Stimulated activated effector memory CD8-positive, alpha-beta T cell treated with anti-CD3 and anti-CD28 coated beads, Interleukin-12 subunit alpha, Interleukin-12 subunit beta, amount 100 ng/mL, for 72 hours (primary cell): Measurements from ENCODE around the gene MYOM1.
"Not testable (repeated sequence)": the region's sequence is repeated elsewhere in the genome, so short reads cannot be mapped to it uniquely, and the experiment has no call there.

Source experiments
- ATAC-seq: fragments of 150-1000 bp; cut with Tn5 transposase; 2 replicates; pipeline ENCODE4 v1.10.0; 2021
- DNase-seq, 2 donors: peaks; one replicate each; pipeline ENCODE4 v3.0.0; 2021 to 2022; ENCODE audit warnings: low spot score in 2 of 2
- H3K27ac Mint-ChIP-seq: one replicate; pipeline ENCODE4 v1.8.0; 2022; ENCODE audit warnings: mild to moderate bottlenecking, mixed read lengths
- H3K36me3 Mint-ChIP-seq: one replicate; pipeline ENCODE4 v1.8.0; 2022; ENCODE audit warnings: mild to moderate bottlenecking, mixed read lengths
- H3K4me1 Mint-ChIP-seq: one replicate; pipeline ENCODE4 v1.8.0; 2022; ENCODE audit warnings: mixed read lengths
- H3K4me3 Mint-ChIP-seq: one replicate; pipeline ENCODE4 v1.8.0; 2022; ENCODE audit warnings: mild to moderate bottlenecking, mixed read lengths
- H3K9me3 Mint-ChIP-seq: one replicate; pipeline ENCODE4 v1.8.0; 2022; ENCODE audit warnings: mixed read lengths

MYOM1 gene

GRCh38 chr18:3093624-3094337 lies 126.0 kb downstream of the MYOM1 start:
- H3K4me1 Mint-ChIP-seq, result peaks cover 11% of the 10 kb centered on the region
- ATAC-seq, result no peak
- no peak for DNase-seq
- H3K4me3 Mint-ChIP-seq, result no peak overlapping the region
- no peaks in the 10 kb centered on the region for H3K36me3 Mint-ChIP-seq
- H3K27ac Mint-ChIP-seq, result no peak overlapping the region
- H3K9me3 Mint-ChIP-seq, result no peaks in the 10 kb centered on the region

- Mint-ChIP-seq H3K9me3 (no peaks in the 10 kb centered on the region), H3K4me3 (no peak overlapping the region), H3K27ac (no peak overlapping the region), H3K4me1 (peaks cover 13% of the 10 kb centered on the region), H3K36me3 (no peaks in the 10 kb centered on the region)
- DNase-seq (no peak), ATAC-seq (no peak)
Measured at GRCh38 chr18:3092727-3093126, 127.0 kb downstream of the MYOM1 start.

- H3K9me3 Mint-ChIP-seq, result no peaks in the 10 kb centered on the region
- ATAC-seq (no peak), DNase-seq (no peak)
- H3K4me3 Mint-ChIP-seq, result no peak overlapping the region
- H3K36me3 Mint-ChIP-seq, result no peaks in the 10 kb centered on the region
- H3K27ac Mint-ChIP-seq, result no peak overlapping the region
- peaks cover 6% of the 10 kb centered on the region for H3K4me1 Mint-ChIP-seq
Measured at GRCh38 chr18:3089579-3089978, 130.2 kb downstream of the MYOM1 start.

GRCh38 chr18:3088449-3088848 lies 131.3 kb downstream of the MYOM1 start:
- Mint-ChIP-seq H3K9me3 (no peaks in the 10 kb centered on the region), H3K4me1 (peaks cover 6% of the 10 kb centered on the region), H3K4me3 (no peak overlapping the region), H3K27ac (no peak overlapping the region), H3K36me3 (no peaks in the 10 kb centered on the region)
- DNase-seq (no peak), ATAC-seq (no peak)

- no peak overlapping the region for H3K27ac Mint-ChIP-seq
Measured at GRCh38 chr18:3086871-3087270, 132.9 kb downstream of the MYOM1 start.

GRCh38 chr18:3085612-3086011 lies 134.2 kb downstream of the MYOM1 start:
- ATAC-seq (no peak), DNase-seq (no peak)
- no peaks in the 10 kb centered on the region for H3K9me3 Mint-ChIP-seq
- H3K27ac Mint-ChIP-seq, result no peak overlapping the region
- no peak overlapping the region for H3K4me3 Mint-ChIP-seq
- no peaks in the 10 kb centered on the region for H3K36me3 Mint-ChIP-seq
- H3K4me1 Mint-ChIP-seq, result peaks cover 6% of the 10 kb centered on the region

More at GRCh38 chr18:3086871-3087270, 132.9 kb downstream of the MYOM1 start:
- no peak for ATAC-seq
- no peak overlapping the region for H3K4me3 Mint-ChIP-seq
- H3K9me3 Mint-ChIP-seq, result no peaks in the 10 kb centered on the region
- no peaks in the 10 kb centered on the region for H3K36me3 Mint-ChIP-seq
- DNase-seq, result no peak
- H3K4me1 Mint-ChIP-seq, result peaks cover 6% of the 10 kb centered on the region

- H3K36me3 Mint-ChIP-seq, result no peaks in the 10 kb centered on the region
Measured at GRCh38 chr18:3084206-3084605, 135.6 kb downstream of the MYOM1 start.

GRCh38 chr18:3083766-3084165 lies 136.0 kb downstream of the MYOM1 start:
- no peak for DNase-seq
- no peak overlapping the region for H3K27ac Mint-ChIP-seq
- no peak for ATAC-seq
- no peak overlapping the region for H3K4me3 Mint-ChIP-seq
- H3K9me3 Mint-ChIP-seq, result no peaks in the 10 kb centered on the region
- H3K4me1 Mint-ChIP-seq, result peaks cover 6% of the 10 kb centered on the region
- H3K36me3 Mint-ChIP-seq, result no peaks in the 10 kb centered on the region

More at GRCh38 chr18:3084206-3084605, 135.6 kb downstream of the MYOM1 start:
- Mint-ChIP-seq H3K4me3 (no peak overlapping the region), H3K27ac (no peak overlapping the region), H3K9me3 (no peaks in the 10 kb centered on the region), H3K4me1 (peaks cover 6% of the 10 kb centered on the region)
- ATAC-seq, result no peak
- DNase-seq, result no peak

GRCh38 chr18:3081584-3081991 lies 138.2 kb downstream of the MYOM1 start:
- Mint-ChIP-seq H3K27ac (no peak overlapping the region), H3K4me1 (no peaks in the 10 kb centered on the region), H3K4me3 (no peak overlapping the region), H3K36me3 (no peaks in the 10 kb centered on the region), H3K9me3 (no peaks in the 10 kb centered on the region)
- no peak for ATAC-seq
- DNase-seq, result no peak

- Mint-ChIP-seq H3K36me3 (no peaks in the 10 kb centered on the region), H3K4me1 (no peaks in the 10 kb centered on the region), H3K4me3 (no peak overlapping the region), H3K9me3 (no peaks in the 10 kb centered on the region), H3K27ac (no peak overlapping the region)
- DNase-seq (no peak), ATAC-seq (no peak)
Measured at GRCh38 chr18:3079653-3080052, 140.1 kb downstream of the MYOM1 start.

GRCh38 chr18:3075491-3075890 lies 144.3 kb downstream of the MYOM1 start:
- DNase-seq, result no peak
- no peak for ATAC-seq
- Mint-ChIP-seq H3K4me1 (peaks cover 14% of the 10 kb centered on the region), H3K9me3 (no peaks in the 10 kb centered on the region), H3K36me3 (no peaks in the 10 kb centered on the region), H3K27ac (no peak overlapping the region), H3K4me3 (no peak overlapping the region)

- peaks cover 14% of the 10 kb centered on the region for H3K4me1 Mint-ChIP-seq
- H3K9me3 Mint-ChIP-seq, result no peaks in the 10 kb centered on the region
- no peak overlapping the region for H3K27ac Mint-ChIP-seq
- DNase-seq, result no peak
- no peak for ATAC-seq
- no peak overlapping the region for H3K4me3 Mint-ChIP-seq
- no peaks in the 10 kb centered on the region for H3K36me3 Mint-ChIP-seq
Measured at GRCh38 chr18:3074087-3074486, 145.7 kb downstream of the MYOM1 start.

- peaks cover 14% of the 10 kb centered on the region for H3K4me1 Mint-ChIP-seq
- not testable (repeated sequence) for DNase-seq, H3K36me3 Mint-ChIP-seq, ATAC-seq, H3K4me3 Mint-ChIP-seq, H3K9me3 Mint-ChIP-seq, H3K27ac Mint-ChIP-seq
Measured at GRCh38 chr18:3073353-3073752, 146.4 kb downstream of the MYOM1 start.

- no peak for DNase-seq
- H3K27ac Mint-ChIP-seq, result no peak overlapping the region
- H3K4me1 Mint-ChIP-seq, result peaks cover 27% of the 10 kb centered on the region
- H3K4me3 Mint-ChIP-seq, result no peak overlapping the region
- no peaks in the 10 kb centered on the region for H3K36me3 Mint-ChIP-seq
- no peak for ATAC-seq
- H3K9me3 Mint-ChIP-seq, result no peaks in the 10 kb centered on the region
Measured at GRCh38 chr18:3071676-3072075, 148.1 kb downstream of the MYOM1 start.

- H3K4me1 Mint-ChIP-seq, result peaks cover 32% of the 10 kb centered on the region
- no peaks in the 10 kb centered on the region for H3K9me3 Mint-ChIP-seq
- DNase-seq (no peak), ATAC-seq (no peak)
- H3K36me3 Mint-ChIP-seq, result no peaks in the 10 kb centered on the region
- peak overlapping the region; percentile 45 for H3K27ac Mint-ChIP-seq
- no peak overlapping the region for H3K4me3 Mint-ChIP-seq
Measured at GRCh38 chr18:3069671-3070433, 149.9 kb downstream of the MYOM1 start.

- no peak for ATAC-seq
- Mint-ChIP-seq H3K27ac (peak overlapping the region; percentile 29), H3K4me1 (peaks cover 25% of the 10 kb centered on the region), H3K9me3 (no peaks in the 10 kb centered on the region), H3K4me3 (peak overlapping the region; percentile 41), H3K36me3 (peaks cover 5% of the 10 kb centered on the region)
- no peak for DNase-seq
Measured at GRCh38 chr18:3067722-3068121, 152.0 kb downstream of the MYOM1 start.
